ENCODE results near the gene FOXJ2.
"Not testable (repeated sequence)": the region's sequence is repeated elsewhere in the genome, so short reads cannot be mapped to it uniquely, and the experiment has no call there.

The FOXJ2 gene

DNA sequence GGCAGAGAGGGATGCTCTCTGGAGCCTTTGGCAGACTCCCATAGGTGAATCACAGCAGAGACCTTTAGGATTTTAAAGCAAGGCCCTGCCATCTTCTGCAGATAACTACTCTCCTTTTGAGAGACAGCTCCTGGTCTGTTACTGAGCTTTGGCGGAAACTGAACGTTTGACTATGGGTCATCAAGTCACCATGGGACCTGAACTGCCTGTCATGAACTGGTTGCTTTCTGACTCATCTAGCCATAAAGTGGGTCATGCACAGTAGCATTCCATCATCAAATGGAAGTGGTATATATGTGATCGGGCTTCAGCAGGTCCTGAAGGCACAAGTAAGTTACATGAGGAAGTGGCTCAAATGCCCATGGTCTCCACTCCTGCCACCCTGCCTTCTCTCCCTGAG lies 31.7 kb upstream of the FOXJ2 start:
- not testable (repeated sequence) for H3K4me1 ChIP-seq (ENCODE audit: control insufficient read depth, insufficient read depth, low read length, poor library complexity, severe bottlenecking); H3K9me3 ChIP-seq (ENCODE audit: control insufficient read depth, low read length); DNase-seq; H3K27ac ChIP-seq (ENCODE audit: insufficient read depth, low read length, poor library complexity, severe bottlenecking); H3K4me3 ChIP-seq (ENCODE audit: insufficient read depth, low read depth, low read length, poor library complexity, severe bottlenecking); H3K36me3 ChIP-seq (ENCODE audit: control insufficient read depth, insufficient read depth, low read length); H3K27me3 ChIP-seq (replicated peaks; ENCODE audit: control insufficient read depth, insufficient read depth, low read length, poor library complexity, severe bottlenecking)

DNA sequence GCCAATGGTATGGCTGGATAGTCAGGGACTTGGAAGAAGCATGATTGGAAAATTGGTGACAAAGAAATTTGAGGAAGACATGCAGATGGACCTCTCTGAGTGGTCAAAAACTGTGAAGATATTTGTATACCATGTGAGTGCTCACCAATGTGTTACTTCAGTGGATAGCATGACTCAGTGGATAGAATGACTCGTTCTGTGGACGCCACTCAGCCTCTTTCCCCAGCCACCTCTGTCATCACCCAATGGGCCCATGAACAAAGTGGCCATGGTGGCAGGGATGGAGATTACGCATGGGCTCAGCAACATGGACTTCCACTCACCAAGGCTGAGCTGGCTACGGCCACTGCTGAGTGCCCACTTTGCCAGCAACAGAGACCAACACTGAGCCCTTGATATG lies 31.0 kb upstream of the FOXJ2 start:
- DNase-seq: not testable (repeated sequence)

DNA sequence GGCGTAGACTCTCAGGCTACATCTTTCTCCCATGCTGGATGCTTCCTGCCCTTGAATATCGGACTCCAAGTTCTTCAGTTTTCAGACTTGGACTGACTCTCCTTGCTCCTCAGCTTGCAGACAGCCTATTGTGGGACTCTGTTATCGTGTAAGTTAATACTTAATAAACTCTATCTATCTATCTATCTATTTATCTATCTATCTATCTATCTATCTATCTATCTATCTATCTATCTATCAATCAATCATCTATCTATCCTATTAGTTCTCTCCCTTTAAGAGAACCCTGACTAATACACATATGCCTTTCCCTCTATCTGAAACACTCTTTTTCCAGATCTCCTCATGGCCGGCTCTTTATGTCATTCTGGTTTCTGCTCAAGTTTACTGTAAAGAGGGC lies 27.6 kb upstream of the FOXJ2 start:
- H3K36me3 ChIP-seq (ENCODE audit: control insufficient read depth, insufficient read depth, low read length); DNase-seq; H3K9me3 ChIP-seq (ENCODE audit: control insufficient read depth, low read length); H3K4me1 ChIP-seq (ENCODE audit: control insufficient read depth, insufficient read depth, low read length, poor library complexity, severe bottlenecking); H3K27me3 ChIP-seq (replicated peaks; ENCODE audit: control insufficient read depth, insufficient read depth, low read length, poor library complexity, severe bottlenecking); H3K27ac ChIP-seq (ENCODE audit: insufficient read depth, low read length, poor library complexity, severe bottlenecking); H3K4me3 ChIP-seq (ENCODE audit: insufficient read depth, low read depth, low read length, poor library complexity, severe bottlenecking): not testable (repeated sequence)

More for the DNA sequence above, 31.0 kb upstream of the FOXJ2 start:
- not testable (repeated sequence) for H3K36me3 ChIP-seq (ENCODE audit: control insufficient read depth, insufficient read depth, low read length); H3K27me3 ChIP-seq (replicated peaks; ENCODE audit: control insufficient read depth, insufficient read depth, low read length, poor library complexity, severe bottlenecking); H3K9me3 ChIP-seq (ENCODE audit: control insufficient read depth, low read length); H3K4me3 ChIP-seq (ENCODE audit: insufficient read depth, low read depth, low read length, poor library complexity, severe bottlenecking); H3K4me1 ChIP-seq (ENCODE audit: control insufficient read depth, insufficient read depth, low read length, poor library complexity, severe bottlenecking); H3K27ac ChIP-seq (ENCODE audit: insufficient read depth, low read length, poor library complexity, severe bottlenecking)

GRCh38 chr12:8011331-8011730 lies 21.2 kb upstream of the FOXJ2 start:
- Histone ChIP-seq H3K4me1 (ENCODE audit: control insufficient read depth, insufficient read depth, low read length, poor library complexity, severe bottlenecking) (no peaks in the 10 kb centered on the region), H3K36me3 (ENCODE audit: control insufficient read depth, insufficient read depth, low read length) (no peaks in the 10 kb centered on the region), H3K9me3 (ENCODE audit: control insufficient read depth, low read length) (no peaks in the 10 kb centered on the region), H3K4me3 (ENCODE audit: insufficient read depth, low read depth, low read length, poor library complexity, severe bottlenecking) (no peak overlapping the region), H3K27me3 (replicated peaks; ENCODE audit: control insufficient read depth, insufficient read depth, low read length, poor library complexity, severe bottlenecking) (no peaks in the 10 kb centered on the region), H3K27ac (ENCODE audit: insufficient read depth, low read length, poor library complexity, severe bottlenecking) (no peak overlapping the region)
- DNase-seq: no peak

DNA sequence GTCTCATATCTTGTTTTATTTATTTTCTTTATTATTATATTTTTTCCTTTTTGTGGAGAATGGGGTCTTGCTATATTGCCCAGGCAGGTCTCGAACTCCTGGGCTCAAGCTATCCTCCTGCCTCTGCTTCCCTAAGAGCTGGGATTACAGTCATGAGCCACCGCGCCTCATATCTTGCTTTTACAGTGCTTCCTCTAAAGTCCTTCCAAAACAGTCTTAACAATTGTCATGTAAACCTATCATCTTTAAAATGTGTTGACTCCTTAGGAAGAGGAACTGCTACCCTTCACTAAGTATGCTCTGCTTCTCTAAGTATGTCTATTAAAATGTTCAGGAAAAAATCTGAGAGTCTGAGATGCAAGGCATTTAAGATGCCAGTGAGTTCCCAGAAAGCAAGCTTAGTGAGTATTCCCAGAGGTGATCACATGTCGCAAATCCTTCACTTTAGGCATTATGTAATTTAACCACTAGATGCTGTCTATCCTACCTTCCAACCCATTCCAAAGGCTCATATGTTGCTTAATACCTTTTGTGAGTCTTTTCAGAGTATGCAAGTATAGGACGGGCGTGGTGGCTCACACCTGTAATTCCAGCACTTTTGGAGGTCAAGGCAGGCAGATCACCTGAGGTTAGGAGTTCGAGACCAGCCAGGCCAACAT lies 19.7 kb upstream of the FOXJ2 start:
- Histone ChIP-seq H3K27me3 (replicated peaks; ENCODE audit: control insufficient read depth, insufficient read depth, low read length, poor library complexity, severe bottlenecking) (no peaks in the 10 kb centered on the region), H3K9me3 (ENCODE audit: control insufficient read depth, low read length) (no peaks in the 10 kb centered on the region), H3K36me3 (ENCODE audit: control insufficient read depth, insufficient read depth, low read length) (no peaks in the 10 kb centered on the region), H3K4me1 (ENCODE audit: control insufficient read depth, insufficient read depth, low read length, poor library complexity, severe bottlenecking) (no peaks in the 10 kb centered on the region), H3K27ac (ENCODE audit: insufficient read depth, low read length, poor library complexity, severe bottlenecking) (no peak overlapping the region), H3K4me3 (ENCODE audit: insufficient read depth, low read depth, low read length, poor library complexity, severe bottlenecking) (no peak overlapping the region)
- DNase-seq: no peak

DNA sequence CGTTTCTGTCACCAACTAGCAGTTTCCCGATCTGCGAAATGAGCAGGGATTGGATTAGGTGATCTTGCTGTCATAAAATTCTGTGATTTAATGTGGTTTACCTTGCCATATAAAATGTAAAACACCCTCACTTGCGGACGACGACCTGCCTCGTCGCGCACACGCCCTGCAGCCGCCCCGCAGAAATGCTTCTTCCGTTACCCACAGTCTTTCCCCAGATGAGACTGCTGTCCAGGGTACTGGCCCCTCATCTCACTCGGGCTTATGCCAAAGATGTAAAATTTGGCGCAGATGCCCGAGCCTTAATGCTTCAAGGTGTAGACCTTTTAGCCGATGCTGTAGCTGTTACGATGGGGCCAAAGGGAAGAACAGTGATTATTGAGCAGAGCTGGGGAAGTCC lies 17.7 kb upstream of the FOXJ2 start:
- no peak for DNase-seq
- H3K4me3 ChIP-seq (ENCODE audit: insufficient read depth, low read depth, low read length, poor library complexity, severe bottlenecking): no peak overlapping the region
- H3K9me3 ChIP-seq (ENCODE audit: control insufficient read depth, low read length): no peaks in the 10 kb centered on the region
- H3K27ac ChIP-seq (ENCODE audit: insufficient read depth, low read length, poor library complexity, severe bottlenecking): no peak overlapping the region
- no peaks in the 10 kb centered on the region for H3K27me3 ChIP-seq (replicated peaks; ENCODE audit: control insufficient read depth, insufficient read depth, low read length, poor library complexity, severe bottlenecking)
- no peaks in the 10 kb centered on the region for H3K36me3 ChIP-seq (ENCODE audit: control insufficient read depth, insufficient read depth, low read length)
- peaks cover 11% of the 10 kb centered on the region for H3K4me1 ChIP-seq (ENCODE audit: control insufficient read depth, insufficient read depth, low read length, poor library complexity, severe bottlenecking)

GRCh38 chr12:8018213-8018612 lies 14.3 kb upstream of the FOXJ2 start:
- H3K4me1 ChIP-seq (ENCODE audit: control insufficient read depth, insufficient read depth, low read length, poor library complexity, severe bottlenecking): peaks cover 11% of the 10 kb centered on the region
- H3K27ac ChIP-seq (ENCODE audit: insufficient read depth, low read length, poor library complexity, severe bottlenecking); DNase-seq; H3K4me3 ChIP-seq (ENCODE audit: insufficient read depth, low read depth, low read length, poor library complexity, severe bottlenecking); H3K27me3 ChIP-seq (replicated peaks; ENCODE audit: control insufficient read depth, insufficient read depth, low read length, poor library complexity, severe bottlenecking); H3K36me3 ChIP-seq (ENCODE audit: control insufficient read depth, insufficient read depth, low read length); H3K9me3 ChIP-seq (ENCODE audit: control insufficient read depth, low read length): not testable (repeated sequence)

- H3K4me1 ChIP-seq (ENCODE audit: control insufficient read depth, insufficient read depth, low read length, poor library complexity, severe bottlenecking): peaks cover 11% of the 10 kb centered on the region
- H3K9me3 ChIP-seq (ENCODE audit: control insufficient read depth, low read length): no peaks in the 10 kb centered on the region
- H3K27me3 ChIP-seq (replicated peaks; ENCODE audit: control insufficient read depth, insufficient read depth, low read length, poor library complexity, severe bottlenecking): no peaks in the 10 kb centered on the region
- no peaks in the 10 kb centered on the region for H3K36me3 ChIP-seq (ENCODE audit: control insufficient read depth, insufficient read depth, low read length)
- H3K27ac ChIP-seq (ENCODE audit: insufficient read depth, low read length, poor library complexity, severe bottlenecking): no peak overlapping the region
- H3K4me3 ChIP-seq (ENCODE audit: insufficient read depth, low read depth, low read length, poor library complexity, severe bottlenecking): peak overlapping the region; percentile 50
- DNase-seq: no peak
These were observed 13.6 kb upstream of the FOXJ2 start for GRCh38 chr12:8018666-8019581.

DNA sequence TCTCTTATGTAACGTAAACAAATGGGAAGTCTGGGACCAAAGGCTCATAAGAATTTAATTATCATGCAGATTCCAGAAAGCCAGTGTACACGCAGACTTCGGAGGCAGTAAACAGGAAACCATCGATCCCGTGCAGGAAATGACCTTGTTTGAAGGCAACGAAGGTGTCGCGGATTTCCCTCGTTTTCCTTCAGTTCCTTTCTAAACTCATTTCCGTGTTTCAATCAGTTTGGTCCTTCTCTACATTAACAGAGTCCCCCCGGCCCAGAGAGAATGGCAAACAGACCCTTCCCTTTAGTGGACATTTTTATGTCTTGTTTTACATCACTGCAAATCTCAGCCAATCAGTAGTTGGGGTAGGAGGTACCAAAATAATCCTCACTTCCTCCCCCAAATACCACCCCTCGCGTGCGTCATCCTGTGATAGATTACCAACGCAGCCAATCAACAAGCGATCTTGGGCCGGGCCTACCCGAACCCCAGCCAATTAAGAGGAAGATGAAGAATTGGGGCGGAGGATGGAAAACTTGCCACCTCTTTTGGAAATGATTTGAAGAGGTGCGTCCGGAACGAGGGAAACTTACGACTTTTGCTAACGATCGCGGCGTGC lies 6.1 kb upstream of the FOXJ2 start:
- peak; percentile 91 to 97 (median 96) for DNase-seq
- Histone ChIP-seq H3K27ac (ENCODE audit: insufficient read depth, low read length, poor library complexity, severe bottlenecking) (peak overlapping the region; percentile 99), H3K36me3 (ENCODE audit: control insufficient read depth, insufficient read depth, low read length) (no peaks in the 10 kb centered on the region), H3K4me1 (ENCODE audit: control insufficient read depth, insufficient read depth, low read length, poor library complexity, severe bottlenecking) (peaks cover 3% of the 10 kb centered on the region), H3K27me3 (replicated peaks; ENCODE audit: control insufficient read depth, insufficient read depth, low read length, poor library complexity, severe bottlenecking) (no peaks in the 10 kb centered on the region), H3K4me3 (ENCODE audit: insufficient read depth, low read depth, low read length, poor library complexity, severe bottlenecking) (peak overlapping the region; percentile 79), H3K9me3 (ENCODE audit: control insufficient read depth, low read length) (no peaks in the 10 kb centered on the region)

GRCh38 chr12:8027856-8028255 lies 4.7 kb upstream of the FOXJ2 start:
- Histone ChIP-seq H3K9me3 (ENCODE audit: control insufficient read depth, low read length) (no peaks in the 10 kb centered on the region), H3K4me3 (ENCODE audit: insufficient read depth, low read depth, low read length, poor library complexity, severe bottlenecking) (no peak overlapping the region), H3K27ac (ENCODE audit: insufficient read depth, low read length, poor library complexity, severe bottlenecking) (no peak overlapping the region), H3K4me1 (ENCODE audit: control insufficient read depth, insufficient read depth, low read length, poor library complexity, severe bottlenecking) (peaks cover 9% of the 10 kb centered on the region), H3K27me3 (replicated peaks; ENCODE audit: control insufficient read depth, insufficient read depth, low read length, poor library complexity, severe bottlenecking) (no peaks in the 10 kb centered on the region), H3K36me3 (ENCODE audit: control insufficient read depth, insufficient read depth, low read length) (no peaks in the 10 kb centered on the region)
- no peak for DNase-seq
